NCI-H146 (cell line): Measurements from ENCODE around the gene RC3H2.
A peak's percentile ranks its signal among the peaks of the same experiment; 100 is the strongest.
"Not testable (repeated sequence)": the region's sequence is repeated elsewhere in the genome, so short reads cannot be mapped to it uniquely, and the experiment has no call there.

Experiments
- DNase-seq: peaks from one replicate; lab custom pipeline; 2025; lab: John Stamatoyannopoulos, UW

Gene RC3H2

GRCh38 chr9:122846371-122846940 is 58.7 kb downstream of the RC3H2 start:
- DNase-seq, result no peak

DNA sequence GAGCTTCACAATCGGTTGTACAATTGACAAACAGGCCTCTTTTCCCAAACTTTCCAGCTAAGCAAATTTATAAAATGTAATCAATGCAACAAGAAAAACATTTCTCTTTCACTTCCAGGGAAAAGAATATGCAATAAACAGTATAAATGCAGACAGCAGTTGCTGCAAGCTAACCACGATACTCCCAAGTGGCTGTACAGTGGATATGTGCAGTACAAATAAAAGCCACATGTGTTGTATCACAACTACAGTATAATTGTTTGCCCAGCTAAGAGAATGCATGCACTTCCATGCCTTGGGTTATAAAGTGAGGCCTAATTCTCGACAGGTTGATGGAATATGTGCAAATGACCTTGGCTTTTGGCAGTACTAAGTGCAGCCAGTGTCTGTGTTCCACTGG is 60.0 kb downstream of the RC3H2 start:
- no peak for DNase-seq

DNA sequence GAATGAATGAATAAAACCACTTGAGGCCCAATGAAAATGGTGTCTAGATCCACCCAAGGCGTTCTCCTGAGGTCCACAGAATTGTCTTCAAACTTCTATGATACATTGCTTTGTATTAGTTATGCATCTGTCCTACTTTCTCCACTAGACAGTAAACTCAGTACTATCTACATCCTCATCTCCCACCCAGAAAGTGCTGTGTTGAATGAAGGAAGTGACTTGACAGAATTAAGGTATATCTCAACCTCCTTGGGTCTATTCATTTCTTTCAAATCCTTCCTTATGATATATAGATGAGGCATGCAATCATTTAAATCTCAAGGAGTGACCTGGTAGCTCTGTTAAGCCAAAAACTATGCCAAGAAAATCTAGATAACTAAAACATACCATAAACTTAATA is 61.0 kb downstream of the RC3H2 start:
- DNase-seq, result no peak

GRCh38 chr9:122841501-122841900 is 63.7 kb downstream of the RC3H2 start:
- DNase-seq, result no peak

- DNase-seq, result not testable (repeated sequence)
These were observed 66.7 kb downstream of the RC3H2 start for GRCh38 chr9:122838441-122838840.

DNA sequence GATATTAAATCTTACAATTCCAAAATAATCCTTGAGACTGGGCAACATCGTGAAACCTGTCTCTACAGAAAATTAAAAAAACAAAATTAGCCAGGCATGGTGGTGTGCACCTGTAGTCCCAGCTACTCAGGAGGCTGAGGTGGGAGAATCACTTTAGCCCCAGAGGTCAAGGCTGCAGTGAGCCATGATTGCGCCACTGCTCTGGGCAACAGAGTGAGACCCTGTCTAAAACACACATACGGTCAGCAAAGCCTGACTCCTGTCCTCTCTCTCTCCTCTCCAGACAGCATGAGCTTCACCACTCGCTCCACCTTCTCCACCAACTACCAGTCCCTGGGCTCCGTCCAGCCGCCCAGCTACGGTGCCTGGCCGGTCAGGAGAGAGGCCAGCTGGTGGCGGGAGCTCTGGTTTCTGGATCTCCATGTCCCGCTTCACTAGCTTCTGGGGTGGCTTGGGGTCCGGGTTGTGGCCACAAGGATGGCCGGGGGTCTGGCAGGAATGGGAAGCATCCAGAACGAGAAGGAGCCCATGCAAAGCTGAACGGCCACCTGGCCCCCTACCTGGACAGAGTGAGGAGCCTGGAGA is 67.8 kb downstream of the RC3H2 start:
- no peak for DNase-seq

GRCh38 chr9:122835313-122835731 is 69.8 kb downstream of the RC3H2 start:
- no peak for DNase-seq

GRCh38 chr9:122832194-122832593 is 73.0 kb downstream of the RC3H2 start:
- no peak for DNase-seq

DNA sequence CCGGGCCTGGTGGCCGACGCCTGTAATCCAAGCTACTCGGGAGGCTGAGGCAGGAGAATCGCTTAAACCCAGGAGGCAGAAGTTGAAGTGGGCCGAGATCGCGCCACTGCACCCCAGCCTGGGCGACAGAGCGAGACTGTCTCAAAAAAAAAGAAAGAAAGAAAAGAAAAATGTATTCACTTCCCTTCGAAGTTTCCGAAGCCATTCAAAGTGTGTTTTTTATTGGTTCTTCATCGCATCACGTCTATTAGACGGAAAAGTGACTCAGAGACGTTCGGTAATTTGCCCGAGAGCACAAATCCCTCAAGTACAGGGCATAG is 76.2 kb downstream of the RC3H2 start:
- not testable (repeated sequence) for DNase-seq

DNA sequence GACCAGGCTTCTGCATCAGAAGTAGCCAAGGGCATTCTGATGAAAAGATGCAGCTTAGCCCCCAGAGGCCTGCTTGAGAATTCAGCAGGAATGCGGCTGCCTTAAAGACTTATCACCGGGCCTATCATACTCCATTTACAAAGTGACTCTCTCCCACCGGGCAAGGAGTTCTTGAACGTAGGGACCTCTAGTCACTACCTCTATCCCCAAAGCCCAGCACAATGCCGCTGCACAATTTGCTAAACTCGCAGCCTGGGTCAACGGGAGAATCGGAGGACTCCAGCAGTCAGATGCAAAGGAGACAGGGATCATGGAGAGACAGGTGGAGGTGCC is 77.4 kb downstream of the RC3H2 start:
- DNase-seq, result no peak

DNA sequence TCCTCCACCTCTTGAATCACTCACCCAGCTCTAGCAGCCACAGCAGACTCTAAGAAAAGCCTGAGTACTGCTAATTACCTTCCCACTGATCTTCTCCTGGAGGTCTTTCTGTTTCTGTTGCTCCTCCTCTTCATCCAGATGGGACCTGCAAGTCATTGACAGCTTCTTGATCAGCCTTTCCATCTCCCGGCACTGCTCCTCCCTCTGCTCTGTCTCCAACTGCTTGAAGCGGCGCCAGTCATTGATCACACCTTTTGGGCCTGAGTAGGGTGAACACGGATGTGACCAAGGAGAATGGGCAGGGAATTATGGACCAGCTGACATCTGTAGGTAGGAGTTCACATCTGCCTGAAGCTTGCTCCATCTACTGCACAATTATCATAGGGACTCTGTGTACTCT is 82.2 kb downstream of the RC3H2 start:
- DNase-seq, result no peak

- no peak for DNase-seq
These were observed 83.1 kb downstream of the RC3H2 start for GRCh38 chr9:122822056-122822455.

- DNase-seq, result no peak
These were observed 83.7 kb downstream of the RC3H2 start for GRCh38 chr9:122821278-122821943.

DNA sequence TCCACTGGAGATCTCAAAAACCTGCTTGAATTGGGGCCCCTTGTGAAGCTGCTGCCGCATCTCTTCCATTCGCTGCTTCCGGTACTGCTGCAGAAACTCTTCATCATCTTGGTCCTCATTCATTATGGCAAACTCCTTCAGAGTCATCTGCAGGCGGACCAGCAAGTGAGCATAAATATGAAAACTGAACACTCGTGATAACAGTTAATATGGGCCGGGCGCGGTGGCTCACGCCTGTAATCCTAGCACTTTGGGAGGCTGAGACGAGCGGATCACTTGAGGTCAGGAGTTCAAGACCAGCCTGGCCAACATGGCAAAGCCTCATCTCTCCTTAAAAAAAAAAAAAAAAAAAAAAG is 84.7 kb downstream of the RC3H2 start:
- DNase-seq, result no peak

- no peak for DNase-seq
These were observed 85.2 kb downstream of the RC3H2 start for GRCh38 chr9:122819791-122820489.

- DNase-seq, result no peak
These were observed 85.8 kb downstream of the RC3H2 start for GRCh38 chr9:122819326-122819725.

GRCh38 chr9:122816163-122816867 is 88.8 kb downstream of the RC3H2 start:
- no peak for DNase-seq

GRCh38 chr9:122815544-122815943 is 89.6 kb downstream of the RC3H2 start:
- no peak for DNase-seq

- no peak for DNase-seq
These were observed 90.6 kb downstream of the RC3H2 start for GRCh38 chr9:122814545-122814944.

DNA sequence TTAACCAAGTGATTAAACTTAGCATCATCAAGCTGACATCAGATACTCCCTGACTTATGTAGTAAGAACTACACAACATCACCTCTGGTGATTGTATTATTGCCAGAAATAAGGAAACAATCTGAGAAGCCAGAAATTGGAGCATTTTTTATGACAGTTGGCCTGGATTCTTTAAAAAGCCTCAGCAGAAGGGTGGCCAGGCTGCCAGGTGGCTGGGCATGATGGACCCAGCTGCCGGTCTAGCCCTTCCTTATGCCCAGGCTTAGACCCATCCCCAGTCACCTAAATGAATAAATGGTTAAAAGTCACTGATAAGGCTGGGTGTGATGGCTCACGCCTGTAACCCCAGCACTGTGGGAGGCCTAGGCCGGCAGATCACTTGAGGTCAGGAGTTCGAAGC is 92.4 kb downstream of the RC3H2 start:
- no peak for DNase-seq

DNA sequence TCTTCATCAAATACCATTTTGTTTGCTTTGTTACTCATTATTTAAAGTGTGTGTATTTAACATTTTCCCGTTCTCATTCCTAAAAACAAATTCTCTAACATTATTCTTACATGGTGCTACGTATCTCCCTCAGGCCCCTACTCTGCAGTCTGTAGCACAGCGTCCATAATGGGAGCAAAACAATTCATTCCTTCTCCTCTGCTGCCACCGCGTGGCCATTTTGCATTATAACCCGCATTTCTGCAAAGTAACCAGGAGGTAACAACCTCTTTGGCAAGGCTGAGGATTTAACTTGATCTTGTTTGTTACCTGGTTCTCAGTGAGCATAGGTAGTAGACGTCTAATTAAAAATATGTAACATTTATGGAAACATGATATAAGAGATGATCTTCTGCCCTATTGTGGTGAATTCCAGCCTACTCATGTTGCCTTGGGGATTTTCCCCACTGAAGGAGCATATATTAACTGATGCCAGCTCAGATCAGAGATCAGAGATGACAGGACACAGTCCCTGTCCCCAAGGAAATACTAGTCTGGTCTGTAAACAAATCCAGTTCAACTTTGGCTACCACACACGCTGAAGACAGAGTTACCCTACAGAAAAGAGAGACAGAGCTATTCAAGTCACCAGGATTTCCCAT is 94.7 kb downstream of the RC3H2 start:
- DNase-seq, result peak; percentile 66

- DNase-seq, result peak; percentile 38
These were observed 95.9 kb downstream of the RC3H2 start for GRCh38 chr9:122809261-122809660.
